Vagina (tissue), 2 donors: ENCODE measurements around the gene SQOR. TPM values are rescaled to one million over a fixed set of nuclear protein-coding genes. Genes with fewer than 3 reads are reported as not detected.

Experiments used
- DNase-seq, 2 donors: peaks; one replicate each; pipeline ENCODE4 v3.0.0-alpha.2; 2017; ENCODE audit errors: extremely low spot score in 2 of 2
- H3K27ac ChIP-seq: fragments of 200-600 bp; sonication (generic); one replicate; pipeline ENCODE4 v1.5.1; 2019
- H3K27me3 ChIP-seq: fragments of 200-600 bp; sonication (generic); one replicate; pipeline ENCODE4 v1.5.1; 2019
- H3K36me3 ChIP-seq, 2 donors: fragments of 200-600 bp; sonication (generic); one replicate each; pipeline ENCODE4 v1.5.1; 2017 to 2019
- H3K4me1 ChIP-seq: fragments of 200-600 bp; sonication (generic); one replicate; pipeline ENCODE4 v1.5.1; 2019
- H3K4me3 ChIP-seq, 2 donors: fragments of 200-600 bp; sonication (generic); 1 replicate in 1 of 2; 2 replicates in 1 of 2; pipeline ENCODE4 v1.5.1; 2016 to 2019
- H3K9me3 ChIP-seq: fragments of 200-600 bp; sonication (generic); one replicate; pipeline ENCODE4 v1.5.1; 2019
- POLR2A ChIP-seq, 2 donors: fragments of 450-650 bp; IDR thresholded peaks; one replicate each; pipeline ENCODE4 v1.6.1; 2017; ENCODE audit warnings: antibody characterized with exemption in 2 of 2, mild to moderate bottlenecking in 2 of 2, moderate library complexity in 2 of 2
- POLR2AphosphoS5 ChIP-seq, 2 donors: sonication (generic); formaldehyde crosslinking; IDR thresholded peaks; one replicate each; pipeline ENCODE4 v1.9.0; 2017; ENCODE audit warnings: antibody characterized with exemption in 2 of 2, mild to moderate bottlenecking in 2 of 2, low read depth in 1 of 2; ENCODE audit not compliant: insufficient read depth in 1 of 2
- intact Hi-C: fragments of 100-400 bp; cut with DNase I; formaldehyde crosslinking; loops from one replicate; pipeline ENCODE4 v1.15.1; 2023
- total RNA-seq: library from RNA; depleted of rRNA; stranded (reverse); fragments of >200 nt; gene quantifications from one replicate; pipeline ENCODE4 v1.2.3, GENCODE V29; 2016
- TF ChIP-seq, protein P1 (sequence below), 3 experiments: fragments of 450-650 bp in 2 of 3; fragments of 200-600 bp in 1 of 3; sonication (generic) in 1 of 3; IDR thresholded peaks; one replicate each; pipeline ENCODE4 v1.5.1; 2017 to 2019; ENCODE audit warnings: antibody characterized with exemption in 3 of 3, mild to moderate bottlenecking in 2 of 3, moderate library complexity in 2 of 3

Gene SQOR
- total RNA-seq, 1 donor from 2014 or later, result 52.8 TPM

DNA sequence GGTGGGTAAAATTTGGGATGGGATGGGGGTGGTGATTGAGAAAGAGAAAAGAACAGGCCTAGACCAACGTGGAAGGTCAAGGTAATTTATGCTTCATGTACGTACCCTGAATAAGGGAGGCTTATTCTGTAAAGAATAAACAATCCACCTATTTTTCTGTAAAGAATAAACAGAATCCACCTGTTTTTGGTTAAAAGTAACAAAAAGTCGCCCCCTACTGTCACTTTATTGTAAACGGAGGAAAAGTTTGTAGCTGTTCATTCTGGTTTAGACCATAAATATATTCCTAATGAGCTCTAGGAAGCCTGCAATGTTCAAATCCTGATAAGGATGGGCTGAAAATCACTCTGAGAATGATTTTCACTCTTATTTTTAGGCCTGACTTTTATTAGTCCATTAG, 23.5 kb upstream of the SQOR start:
- peaks cover 0 to 16% of the 10 kb centered on the region in 2 donors for H3K36me3 ChIP-seq
- no peaks in the 10 kb centered on the region for H3K4me1 ChIP-seq
- no peaks in the 10 kb centered on the region for H3K9me3 ChIP-seq
- DNase-seq, result no peak
- TF ChIP-seq, protein P1, sequence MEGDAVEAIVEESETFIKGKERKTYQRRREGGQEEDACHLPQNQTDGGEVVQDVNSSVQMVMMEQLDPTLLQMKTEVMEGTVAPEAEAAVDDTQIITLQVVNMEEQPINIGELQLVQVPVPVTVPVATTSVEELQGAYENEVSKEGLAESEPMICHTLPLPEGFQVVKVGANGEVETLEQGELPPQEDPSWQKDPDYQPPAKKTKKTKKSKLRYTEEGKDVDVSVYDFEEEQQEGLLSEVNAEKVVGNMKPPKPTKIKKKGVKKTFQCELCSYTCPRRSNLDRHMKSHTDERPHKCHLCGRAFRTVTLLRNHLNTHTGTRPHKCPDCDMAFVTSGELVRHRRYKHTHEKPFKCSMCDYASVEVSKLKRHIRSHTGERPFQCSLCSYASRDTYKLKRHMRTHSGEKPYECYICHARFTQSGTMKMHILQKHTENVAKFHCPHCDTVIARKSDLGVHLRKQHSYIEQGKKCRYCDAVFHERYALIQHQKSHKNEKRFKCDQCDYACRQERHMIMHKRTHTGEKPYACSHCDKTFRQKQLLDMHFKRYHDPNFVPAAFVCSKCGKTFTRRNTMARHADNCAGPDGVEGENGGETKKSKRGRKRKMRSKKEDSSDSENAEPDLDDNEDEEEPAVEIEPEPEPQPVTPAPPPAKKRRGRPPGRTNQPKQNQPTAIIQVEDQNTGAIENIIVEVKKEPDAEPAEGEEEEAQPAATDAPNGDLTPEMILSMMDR (IDR thresholded peaks at IDR 0.05), result no peak
- TF ChIP-seq POLR2AphosphoS5 (IDR thresholded peaks at IDR 0.05; ENCODE audit: insufficient read depth in 1 of 2, low read depth in 1 of 2) (no peak), POLR2A (IDR thresholded peaks at IDR 0.05) (no peak)
- intact Hi-C loops, result no loop called here
- H3K27ac ChIP-seq, result no peak overlapping the region
- H3K27me3 ChIP-seq, result no peaks in the 10 kb centered on the region
- no peak overlapping the region for H3K4me3 ChIP-seq

GRCh38 chr15:45612790-45613415, 21.9 kb upstream of the SQOR start:
- Histone ChIP-seq H3K4me3 (no peak overlapping the region), H3K27me3 (no peaks in the 10 kb centered on the region), H3K36me3 (peaks cover 0 to 9% of the 10 kb centered on the region in 2 donors), H3K9me3 (no peaks in the 10 kb centered on the region), H3K4me1 (no peaks in the 10 kb centered on the region), H3K27ac (no peak overlapping the region)
- DNase-seq, result no peak
- intact Hi-C loops, result no loop called here
- TF ChIP-seq POLR2A (IDR thresholded peaks at IDR 0.05), result no peak
- TF ChIP-seq, protein P1 (IDR thresholded peaks at IDR 0.05), result no peak
- TF ChIP-seq POLR2AphosphoS5 (IDR thresholded peaks at IDR 0.05; ENCODE audit: insufficient read depth in 1 of 2, low read depth in 1 of 2), result no peak

DNA sequence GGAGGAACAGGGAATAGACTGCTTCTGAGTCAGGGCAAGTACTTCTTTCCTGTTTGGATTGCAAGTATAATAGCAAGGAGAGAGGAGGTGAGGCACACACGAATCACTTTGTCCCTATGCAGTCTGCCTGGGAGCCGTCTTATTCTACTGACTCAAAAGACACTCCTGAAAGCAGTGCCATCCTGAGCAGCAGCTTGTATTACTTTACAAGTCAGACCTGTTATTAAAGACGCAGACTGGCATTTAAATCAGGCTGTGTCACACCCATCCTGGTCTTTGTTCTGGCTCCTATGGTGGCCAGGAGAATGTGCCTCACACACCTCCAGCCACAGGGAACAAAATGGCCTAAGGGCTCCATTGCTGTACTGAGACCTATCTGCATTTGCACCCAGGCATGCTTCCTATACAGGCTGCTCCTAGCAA, 17.9 kb upstream of the SQOR start:
- TF ChIP-seq POLR2AphosphoS5 (IDR thresholded peaks at IDR 0.05; ENCODE audit: insufficient read depth in 1 of 2, low read depth in 1 of 2) (no peak), POLR2A (IDR thresholded peaks at IDR 0.05) (no peak)
- TF ChIP-seq, protein P1 (IDR thresholded peaks at IDR 0.05), result no peak
- Histone ChIP-seq H3K27me3 (no peaks in the 10 kb centered on the region), H3K4me3 (no peak overlapping the region), H3K36me3 (no peaks in the 10 kb centered on the region), H3K27ac (no peak overlapping the region), H3K9me3 (no peaks in the 10 kb centered on the region), H3K4me1 (no peaks in the 10 kb centered on the region)
- intact Hi-C loops, result no loop called here
- no peak for DNase-seq

DNA sequence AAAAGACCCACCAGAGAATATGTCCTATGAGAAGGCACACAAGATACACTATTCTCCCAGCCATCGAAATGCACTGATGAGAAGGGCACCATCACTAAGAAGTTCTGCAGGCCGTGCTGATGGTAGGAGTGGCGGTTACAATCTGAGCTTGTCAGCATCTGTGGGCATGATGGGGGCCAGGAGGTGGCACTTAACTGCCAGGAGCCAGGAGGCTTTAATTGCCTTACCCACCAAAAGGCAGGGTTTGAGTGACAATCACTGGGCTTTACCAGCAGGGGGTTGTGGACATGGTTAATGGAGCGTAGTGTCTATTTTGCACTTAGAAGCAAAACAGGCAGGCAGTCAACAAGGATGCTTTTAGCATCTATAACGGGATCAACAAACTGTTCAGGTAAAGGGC, 16.0 kb upstream of the SQOR start:
- intact Hi-C loops, result no loop called here
- TF ChIP-seq, protein P1 (IDR thresholded peaks at IDR 0.05), result no peak
- TF ChIP-seq POLR2A (IDR thresholded peaks at IDR 0.05), result no peak
- H3K9me3 ChIP-seq, result no peaks in the 10 kb centered on the region
- H3K4me1 ChIP-seq, result no peaks in the 10 kb centered on the region
- no peak for DNase-seq
- H3K27me3 ChIP-seq, result no peaks in the 10 kb centered on the region
- no peak overlapping the region for H3K4me3 ChIP-seq
- H3K27ac ChIP-seq, result no peak overlapping the region
- no peaks in the 10 kb centered on the region for H3K36me3 ChIP-seq

DNA sequence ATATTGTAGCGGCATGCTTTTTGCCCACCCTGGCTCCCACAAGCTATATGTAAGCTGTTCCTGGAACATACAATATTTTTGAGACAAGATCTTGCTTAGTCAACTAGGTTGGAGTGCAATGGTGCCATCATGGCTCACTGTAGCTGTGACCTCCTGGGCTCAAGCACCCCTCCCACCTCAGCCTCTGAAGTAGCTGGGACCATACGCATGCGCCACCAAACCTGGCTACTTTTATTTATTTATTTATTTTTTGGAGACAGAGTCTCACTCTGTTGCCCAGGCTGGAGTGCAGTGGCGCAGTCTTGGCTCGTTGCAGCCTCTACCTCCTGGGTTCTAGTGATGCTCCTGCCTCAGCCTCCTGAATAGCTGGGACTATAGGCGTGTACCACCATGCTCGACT, 6.7 kb upstream of the SQOR start:
- Histone ChIP-seq H3K4me1 (peaks cover 19% of the 10 kb centered on the region), H3K27me3 (no peaks in the 10 kb centered on the region), H3K9me3 (no peaks in the 10 kb centered on the region), H3K27ac (no peak overlapping the region), H3K36me3 (no peaks in the 10 kb centered on the region), H3K4me3 (no peak overlapping the region)
- DNase-seq, result no peak
- intact Hi-C loops, result no loop called here
- no peak for TF ChIP-seq POLR2AphosphoS5 (IDR thresholded peaks at IDR 0.05; ENCODE audit: insufficient read depth in 1 of 2, low read depth in 1 of 2)
- no peak for TF ChIP-seq POLR2A (IDR thresholded peaks at IDR 0.05)
- TF ChIP-seq, protein P1 (IDR thresholded peaks at IDR 0.05), result no peak
